ENCODE results near the gene TMEM130. TPM values are rescaled to one million over a fixed set of nuclear protein-coding genes. Genes with fewer than 3 reads are reported as not detected.

Gene TMEM130
- total RNA-seq, 1 donor from 2014 or later = 0.61 TPM

DNA sequence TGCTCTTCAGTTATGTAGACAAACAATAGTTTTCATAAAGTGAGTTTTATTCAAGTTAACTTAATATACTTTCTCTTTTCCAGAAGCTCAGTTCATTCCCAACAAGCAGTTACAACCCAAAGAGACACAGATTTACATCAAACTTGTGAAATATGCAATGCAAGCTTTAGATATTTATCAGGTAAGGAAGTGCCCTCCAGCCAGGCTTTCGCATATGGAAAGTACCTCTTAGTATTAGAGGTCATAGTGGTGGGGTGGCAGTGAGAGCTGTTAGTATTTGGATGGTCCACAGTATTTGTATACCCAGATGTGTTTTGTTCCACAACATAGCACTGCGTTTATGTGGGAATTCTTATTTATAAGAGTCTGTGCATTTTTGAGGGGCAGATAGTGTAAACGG is 40.6 kb upstream of the TMEM130 start:
- TF ChIP-seq, protein P1, sequence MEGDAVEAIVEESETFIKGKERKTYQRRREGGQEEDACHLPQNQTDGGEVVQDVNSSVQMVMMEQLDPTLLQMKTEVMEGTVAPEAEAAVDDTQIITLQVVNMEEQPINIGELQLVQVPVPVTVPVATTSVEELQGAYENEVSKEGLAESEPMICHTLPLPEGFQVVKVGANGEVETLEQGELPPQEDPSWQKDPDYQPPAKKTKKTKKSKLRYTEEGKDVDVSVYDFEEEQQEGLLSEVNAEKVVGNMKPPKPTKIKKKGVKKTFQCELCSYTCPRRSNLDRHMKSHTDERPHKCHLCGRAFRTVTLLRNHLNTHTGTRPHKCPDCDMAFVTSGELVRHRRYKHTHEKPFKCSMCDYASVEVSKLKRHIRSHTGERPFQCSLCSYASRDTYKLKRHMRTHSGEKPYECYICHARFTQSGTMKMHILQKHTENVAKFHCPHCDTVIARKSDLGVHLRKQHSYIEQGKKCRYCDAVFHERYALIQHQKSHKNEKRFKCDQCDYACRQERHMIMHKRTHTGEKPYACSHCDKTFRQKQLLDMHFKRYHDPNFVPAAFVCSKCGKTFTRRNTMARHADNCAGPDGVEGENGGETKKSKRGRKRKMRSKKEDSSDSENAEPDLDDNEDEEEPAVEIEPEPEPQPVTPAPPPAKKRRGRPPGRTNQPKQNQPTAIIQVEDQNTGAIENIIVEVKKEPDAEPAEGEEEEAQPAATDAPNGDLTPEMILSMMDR (conservative IDR thresholded peaks at IDR 0.05) = no peak
- no peaks in the 10 kb centered on the region for H3K9me3 Mint-ChIP-seq
- peaks cover 18% of the 10 kb centered on the region for H3K36me3 Mint-ChIP-seq (ENCODE audit: low read depth)

DNA sequence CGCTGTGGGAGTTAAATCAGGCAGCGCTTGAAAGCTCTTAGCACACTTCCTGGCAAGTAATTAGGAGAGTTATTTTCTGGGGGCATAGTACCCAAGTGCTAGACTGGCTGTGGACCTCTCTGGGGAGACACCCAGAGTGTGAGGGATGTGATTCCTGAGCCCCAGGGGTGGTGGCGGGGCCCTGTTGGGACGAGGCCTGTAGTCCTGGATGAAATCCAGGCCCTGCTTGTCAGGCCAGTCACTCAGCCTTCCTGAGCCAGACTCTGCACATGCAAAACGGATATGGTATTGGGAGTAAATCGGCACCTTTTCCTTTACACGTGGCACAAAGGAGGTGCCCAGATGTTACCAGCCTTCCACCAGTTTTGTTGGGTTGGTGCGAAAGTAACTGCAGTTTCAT is 39.7 kb upstream of the TMEM130 start:
- Mint-ChIP-seq H3K36me3 (ENCODE audit: low read depth) (peaks cover 28% of the 10 kb centered on the region), H3K9me3 (no peaks in the 10 kb centered on the region), H3K27me3 (ENCODE audit: low read depth) (no peaks in the 10 kb centered on the region), H3K4me3 (no peak overlapping the region), H3K4me1 (no peaks in the 10 kb centered on the region), H3K27ac (ENCODE audit: unreplicated experiment) (no peak overlapping the region)
- no peak for DNase-seq (ENCODE audit: low read depth, low spot score)
- TF ChIP-seq, protein P1 (conservative IDR thresholded peaks at IDR 0.05) = no peak

More for the DNA sequence above, 40.6 kb upstream of the TMEM130 start:
- Mint-ChIP-seq H3K27me3 (ENCODE audit: low read depth) (no peaks in the 10 kb centered on the region), H3K4me1 (no peaks in the 10 kb centered on the region), H3K4me3 (no peak overlapping the region), H3K27ac (ENCODE audit: unreplicated experiment) (no peak overlapping the region)
- DNase-seq (ENCODE audit: low read depth, low spot score) = no peak

DNA sequence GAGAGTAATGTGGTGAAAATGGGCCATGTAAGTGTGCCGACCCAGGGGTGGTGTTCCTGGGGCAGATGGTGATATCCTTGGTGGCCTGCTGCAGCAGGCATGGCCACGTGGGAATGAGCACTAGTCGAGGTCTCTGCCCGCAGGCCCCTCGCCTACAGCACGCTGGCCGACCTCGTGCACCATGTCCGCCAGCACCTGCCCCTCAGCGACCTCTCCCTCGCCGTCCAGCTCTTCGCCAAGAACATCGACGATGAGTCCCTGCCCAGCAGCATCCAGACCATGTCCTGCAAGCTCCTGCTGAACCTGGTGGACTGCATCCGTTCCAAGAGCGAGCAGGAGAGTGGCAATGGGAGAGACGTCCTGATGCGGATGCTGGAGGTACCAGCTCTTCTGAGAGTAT is 38.8 kb upstream of the TMEM130 start:
- no peaks in the 10 kb centered on the region for H3K9me3 Mint-ChIP-seq
- H3K27ac Mint-ChIP-seq (ENCODE audit: unreplicated experiment) = no peak overlapping the region
- TF ChIP-seq, protein P1 (conservative IDR thresholded peaks at IDR 0.05) = no peak
- no peak overlapping the region for H3K4me3 Mint-ChIP-seq
- no peaks in the 10 kb centered on the region for H3K4me1 Mint-ChIP-seq
- peaks cover 31% of the 10 kb centered on the region for H3K36me3 Mint-ChIP-seq (ENCODE audit: low read depth)
- DNase-seq (ENCODE audit: low read depth, low spot score) = no peak
- H3K27me3 Mint-ChIP-seq (ENCODE audit: low read depth) = no peaks in the 10 kb centered on the region

DNA sequence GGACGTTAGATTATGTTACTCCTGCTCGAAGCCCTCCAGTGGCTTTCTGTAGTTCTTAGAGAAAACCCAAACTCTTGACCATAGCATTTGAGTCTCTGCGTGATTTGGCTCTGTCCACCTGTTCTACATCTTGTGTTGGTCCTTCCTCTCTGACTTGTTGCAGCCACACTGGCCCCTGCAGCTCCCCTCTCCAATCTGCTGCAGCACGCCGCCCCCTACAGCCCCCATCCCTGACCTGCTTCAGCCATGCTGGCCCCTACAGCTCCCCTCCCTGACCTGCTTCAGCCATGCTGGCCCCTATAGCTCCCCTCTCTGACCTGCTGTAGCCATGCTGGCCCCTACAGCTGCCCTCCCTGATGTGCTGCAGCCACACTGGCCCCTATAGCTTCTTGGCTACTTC is 37.8 kb upstream of the TMEM130 start:
- Mint-ChIP-seq H3K4me3 (no peak overlapping the region), H3K9me3 (no peaks in the 10 kb centered on the region), H3K27me3 (ENCODE audit: low read depth) (no peaks in the 10 kb centered on the region), H3K36me3 (ENCODE audit: low read depth) (peaks cover 36% of the 10 kb centered on the region), H3K27ac (ENCODE audit: unreplicated experiment) (no peak overlapping the region), H3K4me1 (no peaks in the 10 kb centered on the region)
- TF ChIP-seq, protein P1 (conservative IDR thresholded peaks at IDR 0.05) = no peak
- no peak for DNase-seq (ENCODE audit: low read depth, low spot score)

DNA sequence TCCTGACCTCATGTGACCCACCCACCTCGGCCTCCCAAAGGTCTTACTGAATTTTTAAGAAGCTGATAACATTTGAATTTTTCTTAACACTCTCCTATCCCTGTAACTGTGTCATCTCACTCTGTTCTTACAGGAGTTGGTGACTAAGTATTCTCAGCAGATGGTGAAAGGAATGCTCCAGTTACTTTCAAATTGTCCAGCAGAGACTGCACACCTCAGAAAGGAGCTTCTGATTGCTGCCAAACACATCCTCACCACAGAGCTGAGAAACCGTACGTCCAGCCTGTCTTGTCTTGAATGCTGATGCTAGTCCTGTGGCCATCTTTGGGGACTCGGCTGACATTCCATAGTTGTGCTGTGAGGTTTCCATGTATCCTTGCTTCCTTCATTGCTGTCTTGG is 33.4 kb upstream of the TMEM130 start:
- Mint-ChIP-seq H3K4me1 (no peaks in the 10 kb centered on the region), H3K4me3 (no peak overlapping the region), H3K27ac (ENCODE audit: unreplicated experiment) (no peak overlapping the region), H3K27me3 (ENCODE audit: low read depth) (no peaks in the 10 kb centered on the region), H3K9me3 (no peaks in the 10 kb centered on the region), H3K36me3 (ENCODE audit: low read depth) (peaks cover 46% of the 10 kb centered on the region)
- DNase-seq (ENCODE audit: low read depth, low spot score) = no peak
- TF ChIP-seq, protein P1 (conservative IDR thresholded peaks at IDR 0.05) = no peak

DNA sequence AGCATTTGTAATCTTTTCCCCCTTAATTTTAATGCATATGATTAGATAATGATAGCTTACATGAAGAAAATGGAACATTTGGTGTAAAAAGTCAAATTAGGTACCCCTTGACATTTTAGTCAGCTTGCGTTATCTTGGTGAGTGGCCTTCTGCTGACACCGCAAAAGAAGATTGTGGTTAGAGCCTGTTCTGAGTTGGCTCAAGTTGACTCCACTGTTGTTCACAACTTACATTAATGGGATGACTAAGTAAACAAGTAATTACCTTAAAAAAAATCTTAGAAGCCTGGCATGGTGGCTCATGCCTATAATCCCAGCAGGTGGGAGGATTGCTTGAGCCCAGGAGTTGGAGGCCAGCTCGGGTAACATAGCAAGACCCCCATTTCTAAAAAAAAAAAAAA is 32.7 kb upstream of the TMEM130 start:
- TF ChIP-seq, protein P1 (conservative IDR thresholded peaks at IDR 0.05) = no peak
- no peak overlapping the region for H3K4me3 Mint-ChIP-seq
- H3K27ac Mint-ChIP-seq (ENCODE audit: unreplicated experiment) = no peak overlapping the region
- no peaks in the 10 kb centered on the region for H3K27me3 Mint-ChIP-seq (ENCODE audit: low read depth)
- H3K36me3 Mint-ChIP-seq (ENCODE audit: low read depth) = peaks cover 39% of the 10 kb centered on the region
- no peak for DNase-seq (ENCODE audit: low read depth, low spot score)
- H3K4me1 Mint-ChIP-seq = no peaks in the 10 kb centered on the region
- H3K9me3 Mint-ChIP-seq = no peaks in the 10 kb centered on the region

All from neural crest cell (in vitro differentiated cells).